GM19463 (cell line): ENCODE data around the gene COL5A1.
"Not testable (repeated sequence)": the region's sequence is repeated elsewhere in the genome, so short reads cannot be mapped to it uniquely, and the experiment has no call there.

ENCODE experiments used
- ATAC-seq: cut with Tn5 transposase; IDR thresholded peaks from one replicate; pipeline ENCODE4 v1.9.1; 2021; ENCODE audit warnings: mild to moderate bottlenecking, moderate library complexity; ENCODE audit not compliant: unreplicated experiment

The COL5A1 gene

DNA sequence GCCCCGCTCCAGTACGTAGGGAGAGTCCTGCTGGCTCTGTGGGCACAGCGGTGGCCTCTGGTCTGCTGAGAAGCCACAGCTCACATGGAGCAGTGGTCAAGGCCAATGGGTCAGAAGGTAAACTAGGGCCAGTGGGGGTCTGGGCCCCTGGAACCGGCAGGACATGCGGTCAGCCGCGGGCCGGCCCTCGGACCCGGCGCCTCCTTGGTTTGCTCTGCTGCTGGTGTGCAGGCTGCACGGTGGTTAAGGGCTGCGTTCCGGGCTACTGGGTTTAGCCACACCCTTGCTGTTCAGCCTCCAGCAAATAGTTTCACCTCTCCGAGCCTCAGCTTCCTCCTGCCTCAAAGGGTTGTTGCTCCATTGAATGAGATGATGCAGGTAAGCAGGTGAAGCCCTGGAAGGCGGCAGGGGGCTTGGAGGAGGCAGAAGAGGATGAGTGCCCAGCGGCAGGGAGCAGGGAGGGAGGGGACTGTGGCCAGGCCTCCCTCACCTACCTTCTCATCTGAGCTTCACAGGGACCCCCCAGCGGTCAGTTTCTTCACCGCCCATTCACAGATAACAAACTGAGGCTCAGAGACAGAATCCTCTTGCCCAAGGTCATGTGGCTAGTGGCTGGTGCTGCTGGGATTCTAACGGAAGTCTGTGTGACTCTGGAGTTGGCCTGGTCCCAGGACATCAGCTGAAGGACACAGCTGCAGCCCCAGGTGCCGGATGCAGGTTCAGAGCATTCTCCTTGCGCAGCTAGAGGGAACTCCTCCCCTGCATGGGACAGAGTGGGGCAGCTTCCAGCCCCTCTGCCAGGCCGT is 3.7 kb upstream of the COL5A1 start:
- ATAC-seq = no peak

DNA sequence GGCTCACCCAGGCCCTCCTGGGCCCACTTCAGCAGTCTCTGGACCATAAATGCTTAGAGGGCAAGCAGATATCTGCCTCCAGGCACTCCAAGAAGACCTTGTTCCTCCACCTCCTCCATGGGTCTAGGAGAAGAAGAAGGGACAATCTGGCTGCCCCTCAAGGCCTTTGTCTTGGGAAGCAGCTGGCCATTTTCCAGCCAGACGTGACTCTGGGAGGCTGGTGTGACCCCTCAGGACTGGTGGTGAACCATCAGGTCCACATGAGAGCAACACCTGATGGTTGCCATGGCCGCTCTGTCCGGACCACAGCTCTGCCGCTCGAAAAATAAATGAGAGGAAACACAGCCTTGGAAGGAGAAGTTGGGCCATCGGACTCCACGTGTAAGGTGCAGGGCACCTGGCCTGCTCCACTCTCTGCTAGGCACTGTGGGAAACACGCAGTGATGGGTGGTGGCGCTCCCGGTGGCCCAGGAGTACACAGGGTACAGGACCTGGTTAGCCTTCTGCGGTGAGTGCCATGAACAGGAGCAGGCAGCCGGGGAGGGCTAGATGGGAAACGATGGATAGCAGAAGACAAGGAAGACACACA is 3.0 kb upstream of the COL5A1 start:
- no peak for ATAC-seq

DNA sequence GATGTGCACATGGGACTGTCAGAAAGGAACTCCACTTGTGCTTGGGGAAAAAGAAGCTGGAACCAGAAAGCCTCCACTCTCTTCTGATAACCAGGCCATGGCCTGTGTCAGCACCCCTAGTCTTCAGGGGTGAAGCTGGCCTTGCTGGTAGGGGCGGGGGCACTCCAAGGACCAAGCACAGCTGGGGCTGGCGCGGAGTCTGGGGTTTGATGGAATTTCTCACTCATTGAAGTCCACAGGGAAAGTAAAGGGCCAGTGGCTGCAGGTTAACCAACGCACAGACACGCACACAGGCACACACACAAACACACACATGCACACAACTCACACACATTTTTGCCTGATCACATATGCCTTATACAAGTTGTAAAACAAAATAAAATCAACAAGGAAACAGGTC is 1.6 kb upstream of the COL5A1 start:
- no peak for ATAC-seq

DNA sequence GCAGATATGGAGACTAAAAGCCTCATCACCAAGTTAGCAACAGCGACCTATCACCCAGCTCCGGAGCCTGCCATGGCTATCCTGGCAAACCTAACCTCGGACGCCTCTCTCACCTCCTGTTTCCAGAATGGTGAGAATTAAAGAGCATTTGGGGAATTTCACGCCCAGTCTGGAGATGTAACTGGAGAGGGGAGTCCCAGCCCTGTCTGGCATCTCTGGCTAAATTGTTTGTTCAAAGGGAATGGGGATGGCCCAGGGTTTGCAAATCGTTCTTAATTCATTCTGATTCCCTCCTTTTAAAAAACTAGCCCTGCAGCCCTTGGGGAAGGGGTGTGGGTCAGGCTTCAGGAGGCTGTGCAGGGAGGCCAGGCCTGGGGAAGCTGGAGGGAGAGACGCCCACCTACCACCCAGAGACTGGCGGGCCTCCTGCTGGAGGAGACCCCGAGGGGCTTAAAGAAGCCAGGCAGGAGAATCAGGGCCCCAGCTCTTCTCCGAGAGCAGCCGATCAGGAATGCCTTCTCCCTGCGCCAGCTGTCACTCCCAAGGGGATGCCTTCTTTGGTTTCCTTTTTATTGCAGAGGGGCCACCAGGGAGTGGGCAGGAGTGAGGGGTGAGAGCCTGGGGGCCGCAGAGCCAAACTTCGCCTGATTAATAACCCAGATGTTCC is 964 bp upstream of the COL5A1 start:
- ATAC-seq = no peak

DNA sequence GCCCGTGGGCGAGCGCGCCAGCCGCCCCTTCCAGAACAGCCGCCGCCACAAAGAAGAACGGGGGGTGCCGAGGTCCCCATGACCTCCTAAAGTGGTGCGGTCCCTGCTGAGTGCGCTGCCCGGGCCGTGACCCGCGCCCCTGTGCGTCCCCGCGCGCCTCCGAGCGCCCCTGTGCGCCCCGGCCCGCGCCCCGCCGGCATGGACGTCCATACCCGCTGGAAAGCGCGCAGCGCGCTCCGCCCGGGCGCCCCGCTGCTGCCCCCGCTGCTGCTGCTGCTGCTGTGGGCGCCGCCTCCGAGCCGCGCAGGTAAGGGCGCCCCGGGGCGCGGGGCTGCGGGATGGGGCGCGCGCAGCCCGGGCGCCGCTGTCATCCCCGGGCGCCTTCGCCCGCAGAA is 384 bp downstream of the COL5A1 start:
- no peak for ATAC-seq

DNA sequence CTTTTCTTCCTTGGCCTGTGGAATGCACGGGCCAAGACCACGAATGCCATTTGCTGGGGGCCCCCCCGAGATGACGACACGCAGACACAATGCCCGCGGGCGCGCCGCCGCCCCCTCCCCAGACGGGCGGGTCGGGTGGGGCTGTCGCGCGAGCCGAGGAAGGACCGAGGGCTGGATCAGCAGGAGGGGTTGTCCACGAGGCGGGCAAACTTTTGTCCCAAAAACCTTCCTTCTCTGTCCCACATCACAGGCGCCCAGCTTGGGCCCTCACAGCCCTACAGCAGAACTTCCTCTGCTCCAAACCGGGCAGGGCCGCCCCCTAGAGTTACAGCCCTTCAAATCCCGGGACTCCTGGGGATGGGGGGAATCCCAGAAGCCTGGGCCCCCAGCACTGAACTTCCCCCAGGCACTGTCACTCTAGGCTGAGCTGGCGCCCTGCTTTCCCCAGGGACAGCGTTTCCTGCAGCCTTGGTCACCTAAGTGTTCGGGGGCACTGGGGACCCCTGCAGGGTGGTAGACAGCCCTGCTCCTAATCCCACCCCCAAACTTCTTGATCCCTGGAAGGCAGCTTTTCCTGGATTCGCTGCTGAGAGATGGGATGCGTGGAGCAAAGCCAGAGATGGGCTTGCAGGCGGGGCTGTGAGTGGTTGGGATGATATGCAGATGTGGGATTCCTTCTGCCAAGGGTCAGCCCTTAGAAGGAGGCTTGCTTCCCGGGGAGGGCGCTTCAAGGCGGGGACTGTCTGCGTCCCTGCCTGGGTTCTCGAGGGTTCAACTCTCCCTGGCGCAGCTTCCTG is 980 bp downstream of the COL5A1 start:
- ATAC-seq = no peak

DNA sequence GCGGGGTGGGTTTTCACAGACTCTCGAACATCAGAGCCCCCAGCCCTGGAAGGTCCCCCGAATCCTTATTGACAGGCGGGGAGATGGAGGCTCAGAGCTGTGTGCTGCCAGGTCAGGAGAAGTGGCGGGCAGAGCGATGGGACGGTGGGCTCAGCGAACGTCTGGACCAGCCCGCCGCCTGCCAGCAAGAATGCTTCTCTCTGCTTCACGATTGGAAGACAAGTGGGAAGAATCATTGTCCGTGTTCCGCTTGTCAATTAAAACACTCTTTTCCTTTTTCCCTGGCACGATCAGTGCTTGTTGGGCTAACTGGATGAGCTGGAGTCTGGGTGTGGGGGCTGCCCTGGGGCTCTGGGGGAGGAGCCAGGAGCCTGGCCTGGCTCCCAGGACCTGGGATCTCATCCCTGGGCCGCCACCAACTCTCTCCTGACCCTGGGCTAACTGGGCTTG is 1.6 kb downstream of the COL5A1 start:
- ATAC-seq = no peak

DNA sequence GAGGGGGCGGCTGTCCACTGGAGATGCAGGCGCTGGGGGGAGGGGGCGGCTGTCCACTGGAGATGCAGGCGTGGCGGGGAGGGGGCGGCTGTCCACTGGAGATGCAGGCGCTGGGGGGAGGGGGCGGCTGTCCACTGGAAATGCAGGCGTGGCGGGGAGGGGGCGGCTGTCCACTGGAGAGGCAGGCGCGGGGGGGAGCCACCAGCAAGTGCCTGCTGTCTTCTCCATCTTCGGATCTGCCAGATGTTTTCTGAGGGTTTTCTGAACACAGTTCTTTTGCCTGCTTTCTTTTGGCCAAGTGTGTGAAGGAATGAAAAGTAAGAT is 2.8 kb downstream of the COL5A1 start:
- ATAC-seq = not testable (repeated sequence)

DNA sequence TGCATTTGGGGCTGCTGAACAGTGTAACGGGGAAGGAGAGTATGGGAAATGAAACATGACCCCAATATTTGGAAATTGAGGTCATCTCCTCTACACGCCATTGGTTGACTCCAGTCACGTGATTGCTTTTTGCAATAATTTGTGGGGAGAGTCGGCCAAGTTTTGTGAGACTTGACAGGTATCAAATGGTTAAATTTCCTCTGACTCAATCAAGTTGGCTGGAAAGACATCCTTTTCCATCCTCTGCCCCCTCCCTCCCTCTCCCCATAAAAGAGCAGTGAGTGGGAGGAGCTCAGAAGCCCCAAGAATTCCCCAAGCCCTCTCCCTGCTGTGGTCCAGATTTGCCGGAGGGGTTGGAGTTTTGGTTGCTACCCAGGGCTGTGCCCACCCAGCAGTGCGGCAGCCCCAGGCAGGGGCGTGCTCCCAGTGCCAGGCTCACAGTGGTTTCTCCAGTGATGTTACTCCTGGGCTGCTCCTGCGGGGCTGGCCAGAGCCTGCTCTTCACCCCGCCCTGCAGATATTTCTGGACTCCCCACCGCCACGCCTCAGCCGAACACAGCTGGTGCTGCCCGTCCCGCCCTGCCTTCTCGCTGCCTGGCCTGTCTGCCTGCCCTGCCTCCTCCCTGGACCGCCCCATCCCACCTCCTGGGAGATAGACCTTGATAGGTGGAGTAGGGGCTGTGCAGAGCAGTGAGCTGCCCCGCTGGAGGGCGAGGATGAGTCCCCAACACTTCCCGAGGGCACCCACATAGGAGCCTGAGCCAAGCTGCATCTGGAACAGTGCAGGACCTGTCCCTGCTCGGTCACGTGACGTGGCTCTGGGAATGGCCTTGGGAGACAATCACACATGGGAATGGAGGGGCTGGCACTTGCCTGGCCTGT is 3.4 kb downstream of the COL5A1 start:
- ATAC-seq = no peak

DNA sequence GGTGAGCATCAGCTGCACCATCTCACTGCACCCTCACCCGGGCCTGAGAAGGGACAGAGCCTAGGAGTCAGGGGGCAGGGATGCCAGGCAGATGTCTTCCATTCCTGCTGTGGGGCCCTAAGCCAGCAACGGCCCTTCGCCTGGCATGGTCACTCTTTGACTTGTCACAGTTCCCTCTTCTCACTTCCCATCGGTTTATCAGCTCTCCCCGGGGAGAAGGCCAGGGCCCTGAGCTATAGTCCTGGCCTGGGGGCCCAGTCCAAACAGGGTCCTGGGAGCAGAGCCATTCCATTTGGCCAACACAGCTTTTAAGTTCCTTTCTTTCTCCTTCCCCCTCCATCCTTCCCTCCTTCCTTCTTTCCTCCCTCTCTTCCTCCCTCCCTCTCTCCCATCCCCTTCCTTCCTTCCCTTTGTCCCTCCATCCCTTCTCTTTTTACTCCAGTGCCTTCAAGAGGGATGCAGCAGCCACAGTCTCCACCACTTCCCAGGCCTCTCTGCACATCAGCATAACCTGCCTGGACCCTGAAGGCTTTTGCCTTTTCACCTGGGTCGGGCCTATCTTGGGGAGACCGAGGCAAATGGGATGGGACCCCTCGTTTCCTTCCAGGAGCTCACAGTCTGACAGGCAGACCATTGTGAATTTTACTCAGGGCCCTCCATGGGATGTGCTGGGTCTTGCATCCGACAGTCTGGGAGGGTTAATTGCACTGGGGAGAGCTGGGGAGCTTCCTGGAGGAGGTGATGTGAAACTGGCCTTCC is 4.2 kb downstream of the COL5A1 start:
- ATAC-seq = no peak

DNA sequence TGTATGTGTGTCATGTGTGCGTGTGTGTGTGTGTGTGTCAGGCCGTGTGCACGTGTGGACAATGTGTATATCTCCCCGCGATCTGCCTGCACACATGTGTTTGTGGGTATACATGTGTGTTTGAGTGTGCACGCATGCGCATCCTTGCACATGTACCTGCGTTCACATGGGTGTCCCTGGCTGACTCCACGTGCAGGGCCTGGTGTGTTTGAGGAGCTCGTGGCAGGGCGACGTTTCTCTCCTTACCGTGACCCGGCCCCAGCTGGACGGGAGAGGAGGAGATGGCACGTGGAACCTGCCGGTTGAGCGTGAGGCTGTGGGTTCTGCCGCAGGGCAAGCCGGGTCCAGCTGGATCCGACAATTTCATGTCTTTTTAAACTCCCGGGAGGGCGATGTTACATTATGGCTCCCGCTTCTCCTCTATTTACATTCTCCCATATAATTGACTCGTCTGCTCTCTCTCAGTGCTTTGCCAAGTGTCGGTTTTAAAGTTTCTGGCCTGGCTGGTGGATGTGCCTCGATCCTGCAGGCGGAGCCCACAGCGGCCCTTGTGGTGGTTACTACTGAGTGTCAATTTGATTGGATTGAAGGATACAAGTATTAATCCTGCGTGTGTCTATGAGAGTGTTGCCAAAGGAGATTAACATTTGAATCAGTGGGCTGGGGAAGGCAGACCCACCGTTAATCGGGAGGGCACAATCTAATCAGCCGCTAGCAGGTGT is 5.9 kb downstream of the COL5A1 start:
- ATAC-seq = no peak

DNA sequence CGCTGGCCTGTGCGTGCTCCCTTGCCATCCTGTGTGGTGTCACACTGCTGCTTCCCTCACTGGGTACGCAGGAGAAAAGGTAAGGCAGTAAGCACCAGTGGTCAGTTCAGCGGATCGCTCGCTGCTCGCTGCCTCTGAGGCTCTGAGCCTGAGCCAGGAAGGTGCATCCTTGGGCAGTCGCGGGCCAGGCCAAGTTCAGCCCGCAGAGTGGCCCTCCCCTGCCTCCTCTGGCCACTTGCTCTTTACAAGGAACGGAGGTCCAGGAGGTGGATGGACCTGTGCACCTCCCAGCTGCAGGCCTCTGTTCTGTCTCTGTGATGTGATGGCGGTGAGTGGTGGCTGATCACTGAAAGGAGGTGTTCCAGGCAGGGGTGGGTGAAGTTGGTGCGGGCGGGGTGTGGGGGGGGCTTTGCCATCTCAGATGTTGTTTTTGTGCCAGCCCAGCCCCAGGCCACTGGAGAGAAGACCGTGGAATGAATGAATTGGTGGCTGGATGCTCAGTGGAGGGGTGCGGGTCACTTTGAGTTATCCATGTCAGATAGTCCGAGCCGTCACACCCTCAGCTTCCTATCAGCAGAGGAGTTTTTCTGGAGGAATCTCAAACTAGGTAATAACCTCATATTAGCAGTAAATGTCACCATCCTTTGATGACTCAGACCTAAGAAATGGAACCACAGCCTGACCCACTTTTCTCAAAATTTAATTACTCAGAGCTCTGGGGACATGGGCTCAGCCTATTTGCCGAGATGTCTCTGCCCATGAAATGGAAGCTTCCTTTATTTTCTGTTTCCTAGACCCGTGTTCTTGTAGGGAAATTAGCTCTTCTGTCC is 7.3 kb downstream of the COL5A1 start:
- ATAC-seq = no peak

DNA sequence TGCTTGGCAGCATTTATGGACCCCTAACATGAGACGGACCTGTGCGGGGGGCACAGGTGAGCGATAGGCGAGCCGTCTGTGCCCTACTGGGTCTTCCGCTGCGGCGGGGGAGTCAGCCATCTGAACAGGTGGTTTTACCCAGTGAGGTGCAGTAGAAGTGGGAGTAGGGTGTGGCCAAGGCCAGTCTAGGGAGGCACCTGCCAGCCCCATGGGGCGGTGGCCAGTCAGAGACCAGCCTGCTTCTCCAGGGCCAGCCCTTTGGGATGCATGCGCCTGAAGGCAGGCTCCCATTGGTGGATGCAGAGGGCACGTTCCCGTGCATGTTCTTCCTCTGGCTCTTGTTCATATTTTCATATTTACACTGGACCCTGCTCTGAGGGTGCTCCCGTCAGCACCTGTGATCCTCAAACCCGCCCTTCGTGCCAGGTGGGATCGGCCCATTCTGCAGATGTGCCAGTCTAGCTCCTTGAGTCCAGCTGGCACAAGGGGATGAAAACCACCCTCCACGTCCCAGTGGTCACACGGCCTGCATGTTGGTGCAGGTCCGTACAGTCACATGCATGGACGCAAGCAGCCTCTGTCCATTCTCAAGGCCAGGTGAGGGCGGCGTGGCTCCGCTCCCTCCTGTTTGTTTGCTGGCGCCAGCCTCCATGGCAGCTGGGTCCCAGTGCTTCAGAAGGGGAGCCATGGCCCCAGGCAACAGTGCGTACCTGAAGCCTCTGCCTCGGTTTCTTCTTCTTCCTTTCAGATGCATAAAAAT is 9.0 kb downstream of the COL5A1 start:
- no peak for ATAC-seq

DNA sequence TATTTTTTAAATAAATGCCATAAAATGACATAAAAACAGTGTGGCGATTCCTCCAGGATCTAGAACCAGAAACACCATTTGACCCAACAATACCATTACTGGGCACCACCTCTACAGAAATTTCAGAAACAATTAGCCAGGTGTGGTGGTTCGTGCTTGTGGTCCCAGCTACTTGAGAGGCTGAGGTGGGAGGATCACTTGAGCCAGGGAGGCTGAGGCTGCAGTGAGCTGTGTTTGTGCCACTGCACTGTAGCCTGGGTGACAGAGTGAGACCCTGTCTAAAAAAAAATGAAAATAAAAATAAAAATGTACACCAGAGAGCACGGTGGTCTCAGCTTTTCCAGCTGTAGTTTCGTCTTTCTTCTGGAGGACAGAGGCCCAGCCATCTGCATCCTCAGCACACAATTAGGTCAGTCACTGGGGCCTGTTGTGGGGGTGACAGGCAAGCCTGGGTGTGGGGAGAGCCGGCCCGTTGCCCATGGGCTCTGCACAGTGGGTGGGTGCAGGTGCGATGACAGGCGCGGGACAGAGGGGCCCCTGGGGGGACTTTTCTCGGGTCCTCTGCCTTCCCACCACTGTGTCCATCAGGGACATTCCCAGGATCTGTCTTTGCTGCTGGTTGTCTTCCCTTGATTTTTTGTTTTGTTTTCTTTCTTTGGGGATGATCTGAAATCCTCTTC is 9.8 kb downstream of the COL5A1 start:
- no peak for ATAC-seq

DNA sequence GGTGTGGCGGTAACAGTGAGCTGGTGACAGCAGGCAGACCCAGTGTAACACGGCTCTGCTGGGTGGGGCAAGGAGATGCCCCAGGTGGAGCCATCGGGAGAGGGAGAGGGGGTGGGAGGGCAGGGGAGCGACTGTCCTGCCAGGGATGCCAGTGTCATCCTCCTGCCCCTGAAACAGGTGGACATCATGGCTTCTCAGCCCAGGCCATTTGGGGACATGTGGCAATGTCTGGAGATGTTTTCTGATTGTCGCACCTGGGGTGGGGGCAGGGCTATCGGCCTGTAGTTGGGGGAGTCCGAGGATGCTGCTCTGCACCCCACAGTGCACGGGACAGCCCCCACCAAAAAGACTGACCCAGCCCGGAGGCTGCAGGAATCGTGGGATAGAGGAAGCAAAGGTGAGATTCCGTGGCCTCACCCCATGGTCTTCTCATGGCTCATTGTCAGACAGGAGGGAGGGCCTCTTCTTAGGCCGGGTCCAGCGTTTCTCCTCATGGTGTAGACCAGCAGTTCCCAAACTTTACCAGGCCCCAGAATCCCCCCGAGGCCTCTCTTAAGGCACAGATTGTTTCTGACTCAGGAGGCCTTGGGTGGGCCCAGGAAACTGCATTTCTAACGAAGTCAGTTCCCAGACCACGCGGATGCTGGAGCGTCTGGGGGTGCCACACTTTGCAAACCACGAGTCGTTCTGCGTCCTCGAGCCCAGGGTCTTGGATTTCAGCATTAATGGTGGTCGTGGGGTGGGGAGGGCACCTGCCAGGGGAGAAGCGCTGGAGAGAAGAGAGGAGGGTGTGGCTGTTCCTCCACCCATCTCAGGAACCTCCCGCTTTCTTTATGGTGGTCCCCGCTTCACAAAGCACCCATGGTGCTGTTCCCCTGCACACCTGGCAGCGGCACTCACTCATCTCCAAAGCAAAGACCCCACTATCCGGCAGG is 11.0 kb downstream of the COL5A1 start:
- no peak for ATAC-seq
